Epithelial cell of esophagus (primary cell): ENCODE measurements around the gene METTL25.
"Not testable (repeated sequence)": the region's sequence is repeated elsewhere in the genome, so short reads cannot be mapped to it uniquely, and the experiment has no call there.

Source experiments
- DNase-seq: peaks from one replicate; pipeline ENCODE4 v3.0.0; 2010; ENCODE audit warnings: low read depth
- H3K4me3 ChIP-seq: 2 replicates; pipeline ENCODE4 v1.5.1; 2011; ENCODE audit warnings: mild to moderate bottlenecking, low read length, control low read depth
- TF ChIP-seq, protein P1 (sequence below): IDR thresholded peaks from 2 replicates; pipeline ENCODE4 v1.5.1; 2011; ENCODE audit warnings: low read depth, mild to moderate bottlenecking, low read length, control low read depth, inconsistent platforms; ENCODE audit not compliant: insufficient read depth; ENCODE audit errors: missing control alignments

The METTL25 gene

DNA sequence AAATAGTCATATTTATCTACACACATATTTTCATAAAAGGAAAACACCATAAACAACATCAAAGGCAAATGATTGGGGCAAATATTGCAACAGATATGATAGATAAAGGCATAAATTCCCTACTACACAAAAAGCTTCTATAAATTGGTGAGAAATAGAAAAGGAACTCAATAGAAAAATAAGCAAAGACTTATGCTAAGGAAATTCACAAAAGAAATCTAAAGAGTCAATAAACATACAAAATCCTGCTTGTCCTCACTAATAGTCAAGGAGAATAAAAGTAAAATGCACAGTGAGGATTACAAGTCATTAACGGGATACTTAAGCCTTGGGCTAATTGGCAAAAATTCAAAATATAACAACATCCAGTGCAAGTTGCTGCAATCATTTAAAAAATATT, 30.5 kb upstream of the METTL25 start:
- TF ChIP-seq, protein P1, sequence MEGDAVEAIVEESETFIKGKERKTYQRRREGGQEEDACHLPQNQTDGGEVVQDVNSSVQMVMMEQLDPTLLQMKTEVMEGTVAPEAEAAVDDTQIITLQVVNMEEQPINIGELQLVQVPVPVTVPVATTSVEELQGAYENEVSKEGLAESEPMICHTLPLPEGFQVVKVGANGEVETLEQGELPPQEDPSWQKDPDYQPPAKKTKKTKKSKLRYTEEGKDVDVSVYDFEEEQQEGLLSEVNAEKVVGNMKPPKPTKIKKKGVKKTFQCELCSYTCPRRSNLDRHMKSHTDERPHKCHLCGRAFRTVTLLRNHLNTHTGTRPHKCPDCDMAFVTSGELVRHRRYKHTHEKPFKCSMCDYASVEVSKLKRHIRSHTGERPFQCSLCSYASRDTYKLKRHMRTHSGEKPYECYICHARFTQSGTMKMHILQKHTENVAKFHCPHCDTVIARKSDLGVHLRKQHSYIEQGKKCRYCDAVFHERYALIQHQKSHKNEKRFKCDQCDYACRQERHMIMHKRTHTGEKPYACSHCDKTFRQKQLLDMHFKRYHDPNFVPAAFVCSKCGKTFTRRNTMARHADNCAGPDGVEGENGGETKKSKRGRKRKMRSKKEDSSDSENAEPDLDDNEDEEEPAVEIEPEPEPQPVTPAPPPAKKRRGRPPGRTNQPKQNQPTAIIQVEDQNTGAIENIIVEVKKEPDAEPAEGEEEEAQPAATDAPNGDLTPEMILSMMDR: no peak

DNA sequence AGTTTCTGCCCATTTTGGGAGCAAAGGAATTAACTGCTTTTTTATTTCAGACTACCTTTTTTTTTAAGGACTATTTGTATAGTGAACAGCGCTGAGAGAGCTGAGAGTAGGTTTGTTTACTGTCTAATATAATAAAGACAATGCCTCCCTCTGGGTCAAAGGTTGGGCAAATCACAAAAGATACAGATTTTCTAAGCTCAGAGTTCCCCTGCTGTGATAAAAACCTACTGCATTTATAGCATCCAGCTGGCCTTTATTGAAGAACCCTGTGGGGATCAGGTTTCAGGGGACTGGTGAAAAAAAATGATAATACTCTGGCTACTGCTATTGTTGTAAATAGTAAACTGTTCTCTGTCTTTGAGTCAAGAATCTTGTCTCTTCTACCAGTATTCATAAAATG, 28.8 kb upstream of the METTL25 start:
- TF ChIP-seq, protein P1: no peak
- DNase-seq: no peak
- H3K4me3 ChIP-seq: no peak overlapping the region

More for the DNA sequence above, 30.5 kb upstream of the METTL25 start:
- DNase-seq: no peak
- H3K4me3 ChIP-seq: no peak overlapping the region

DNA sequence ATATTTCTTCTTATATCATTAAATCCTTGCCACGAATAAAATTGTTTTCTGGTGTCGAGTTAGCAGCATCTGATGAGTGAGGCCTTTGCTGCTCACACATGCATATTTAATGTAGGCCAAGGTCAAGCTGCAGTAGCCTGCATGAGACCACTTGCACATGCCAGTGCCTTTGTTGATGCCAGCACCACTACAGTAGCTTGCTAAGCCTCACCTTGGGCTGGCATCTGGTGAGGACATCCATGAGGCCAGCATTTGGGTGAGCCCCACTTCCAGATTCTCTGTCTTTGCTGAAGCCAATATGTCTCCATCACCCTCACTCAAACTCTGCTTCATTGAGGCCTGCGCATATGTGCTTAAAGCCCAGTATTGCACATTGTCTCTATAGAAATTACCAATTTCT, 8.2 kb upstream of the METTL25 start:
- TF ChIP-seq, protein P1: no peak
- H3K4me3 ChIP-seq: no peak overlapping the region
- no peak for DNase-seq

DNA sequence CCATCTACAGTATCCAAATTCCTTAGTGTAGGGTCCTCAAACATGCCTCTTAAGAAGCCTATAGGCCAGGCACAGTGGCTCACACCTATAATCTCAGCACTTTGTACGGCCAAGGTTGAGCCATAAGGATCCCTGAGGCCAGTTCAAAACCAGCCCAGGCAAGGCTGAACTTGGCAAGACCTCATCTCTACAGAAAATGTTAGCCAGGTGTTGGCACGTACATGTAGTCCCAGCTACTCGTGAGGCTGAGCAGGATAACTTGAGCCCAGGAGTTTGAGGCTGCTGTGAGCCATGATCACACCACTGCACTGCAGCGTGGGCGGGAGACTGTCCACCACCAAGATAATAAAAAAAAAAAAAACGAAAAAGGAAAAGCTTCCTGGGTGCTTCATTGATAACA, 6.9 kb upstream of the METTL25 start:
- H3K4me3 ChIP-seq: no peak overlapping the region
- TF ChIP-seq, protein P1: no peak
- DNase-seq: no peak

DNA sequence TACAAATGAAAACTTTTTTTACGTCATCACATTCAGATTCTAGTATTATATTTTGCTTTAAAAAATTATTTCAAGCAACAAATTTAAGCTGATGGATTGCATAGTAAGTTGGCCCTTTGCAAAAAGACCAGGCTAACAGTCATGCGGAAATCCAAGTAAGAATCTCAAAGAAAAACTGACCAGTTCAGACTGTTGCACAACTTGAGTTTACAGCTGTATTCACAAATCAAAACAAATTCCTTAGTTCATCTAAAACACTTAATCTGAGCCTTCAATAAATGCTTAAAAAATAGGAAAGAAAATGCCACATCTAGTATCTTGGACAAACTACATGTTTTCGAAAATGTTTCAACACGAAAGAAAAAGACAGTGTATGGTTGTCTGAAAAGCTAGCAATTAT, 989 bp upstream of the METTL25 start:
- DNase-seq: no peak
- peak overlapping the region; percentile 97 for H3K4me3 ChIP-seq

DNA sequence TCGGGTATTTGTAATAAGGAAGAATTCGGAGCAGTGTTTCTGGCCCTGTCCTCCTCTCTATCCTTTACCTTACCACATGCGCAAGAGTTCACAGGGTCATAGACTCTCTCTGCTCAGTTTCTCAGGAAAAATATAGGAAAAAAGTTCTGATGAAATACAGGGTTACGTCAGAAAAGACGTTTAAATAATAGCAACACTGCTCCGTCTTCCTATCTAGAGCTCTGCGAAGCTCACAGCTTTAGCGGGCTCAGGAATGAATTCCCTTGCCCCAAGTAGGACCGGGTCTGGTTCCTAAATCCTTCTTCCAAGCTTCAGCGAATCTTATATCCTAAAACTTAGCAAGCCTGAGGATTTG, 507 bp upstream of the METTL25 start:
- TF ChIP-seq, protein P1: no peak
- peak overlapping the region; percentile 97 for H3K4me3 ChIP-seq
- DNase-seq: no peak

More for the DNA sequence above, 989 bp upstream of the METTL25 start:
- TF ChIP-seq, protein P1: no peak

DNA sequence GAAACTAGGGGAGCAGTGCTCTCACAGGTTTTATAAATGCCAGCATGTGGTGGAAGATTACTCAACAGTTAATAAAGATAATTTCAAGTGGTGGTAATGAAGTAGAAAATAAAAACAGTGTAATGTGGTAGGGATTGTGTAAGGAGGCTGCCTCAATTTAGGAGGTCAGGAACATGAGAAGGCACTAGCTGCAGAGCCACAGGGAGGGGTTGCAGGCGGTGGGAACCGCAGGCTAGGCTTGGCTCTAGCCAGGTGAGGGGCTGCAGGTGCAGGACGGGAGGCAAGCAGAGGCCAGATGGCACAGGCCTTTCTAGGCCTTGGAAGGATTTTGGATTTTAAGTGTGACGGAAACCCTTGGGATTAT, 768 bp downstream of the METTL25 start:
- peak overlapping the region; percentile 97 for H3K4me3 ChIP-seq
- TF ChIP-seq, protein P1: no peak
- peak; percentile 11 for DNase-seq

DNA sequence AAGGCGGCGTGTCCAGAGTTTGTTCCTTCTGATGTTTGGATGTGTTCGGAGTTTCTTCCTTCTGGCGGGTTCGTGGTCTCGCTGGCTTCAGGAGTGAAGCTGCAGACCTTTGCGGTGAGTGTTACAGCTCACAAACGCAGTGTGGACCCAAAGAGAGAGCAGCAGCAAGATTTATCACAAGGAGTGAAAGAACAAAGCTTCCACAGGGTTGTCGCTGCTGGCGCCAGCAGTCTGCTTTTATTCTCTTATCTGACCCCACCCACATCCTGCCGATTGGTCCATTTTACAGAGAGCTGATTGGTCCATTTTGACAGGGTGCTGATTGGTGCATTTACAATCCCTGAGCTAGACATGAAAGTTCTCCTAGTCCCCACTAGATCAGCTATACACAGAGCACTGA, 2.5 kb downstream of the METTL25 start:
- H3K4me3 ChIP-seq, DNase-seq: not testable (repeated sequence)
